Liver (tissue), 9 donors: ENCODE data around the gene INPP4B. TPM values are rescaled to one million over a fixed set of nuclear protein-coding genes. Genes with fewer than 3 reads are reported as not detected.

Source experiments
- DNase-seq: peaks from one replicate; pipeline ENCODE4 v3.0.0-alpha.2; 2017; ENCODE audit warnings: low spot score
- H3K27ac ChIP-seq, 2 donors: one replicate each; pipeline ENCODE4 v1.7.0; 2013; ENCODE audit warnings: inconsistent platforms in 2 of 2, low read length in 2 of 2, control low read depth in 1 of 2, low read depth in 1 of 2, mild to moderate bottlenecking in 1 of 2
- H3K27me3 ChIP-seq, 4 donors: one replicate each; pipeline versions ENCODE4 v1.6.1 to v1.7.0; 2013; ENCODE audit warnings: low read length in 3 of 4, inconsistent platforms in 1 of 4, mild to moderate bottlenecking in 1 of 4, moderate library complexity in 1 of 4; ENCODE audit not compliant: control insufficient read depth in 4 of 4, insufficient read depth in 4 of 4
- H3K36me3 ChIP-seq, 4 donors: one replicate each; pipeline versions ENCODE4 v1.6.1 to v1.7.0; 2013; ENCODE audit warnings: low read length in 3 of 4, mild to moderate bottlenecking in 3 of 4, low read depth in 1 of 4, moderate library complexity in 1 of 4; ENCODE audit not compliant: control insufficient read depth in 4 of 4, insufficient read depth in 3 of 4
- H3K4me1 ChIP-seq, 4 donors: one replicate each; pipeline versions ENCODE4 v1.6.1 to v1.7.0; 2013; ENCODE audit warnings: low read length in 3 of 4, mild to moderate bottlenecking in 3 of 4, moderate library complexity in 1 of 4; ENCODE audit not compliant: control insufficient read depth in 4 of 4, insufficient read depth in 4 of 4
- H3K4me3 ChIP-seq, 3 donors: one replicate each; pipeline versions ENCODE4 v1.6.1 to v1.7.0; 2013; ENCODE audit warnings: low read length in 3 of 3, control low read depth in 1 of 3, low read depth in 1 of 3, mild to moderate bottlenecking in 1 of 3
- H3K9ac ChIP-seq, 2 donors: one replicate each; pipeline ENCODE4 v1.7.0; 2013; ENCODE audit warnings: low read length in 2 of 2, mild to moderate bottlenecking in 2 of 2, moderate library complexity in 2 of 2, control low read depth in 1 of 2, low read depth in 1 of 2
- H3K9me3 ChIP-seq, 4 donors: one replicate each; pipeline versions ENCODE4 v1.6.1 to v1.7.0; 2013; ENCODE audit warnings: low read length in 3 of 4; ENCODE audit not compliant: control insufficient read depth in 4 of 4
- CTCF ChIP-seq: fragments of 150-350 bp; IDR thresholded peaks from 2 replicates; pipeline ENCODE4 v1.5.1; 2017; ENCODE audit warnings: improper control_type of control experiment, low read depth, low read length; ENCODE audit not compliant: missing input control
- EGR1 ChIP-seq, 2 donors: IDR thresholded peaks; 2 replicates each; pipeline ENCODE4 v1.6.1; 2016 to 2018; ENCODE audit warnings: antibody characterized with exemption in 2 of 2, low read depth in 2 of 2
- FOXA1 ChIP-seq: IDR thresholded peaks from 2 replicates; pipeline ENCODE4 v1.6.1; 2016; ENCODE audit warnings: antibody characterized with exemption
- FOXA2 ChIP-seq: IDR thresholded peaks from 2 replicates; pipeline ENCODE4 v1.6.1; 2016; ENCODE audit warnings: antibody characterized with exemption
- GABPA ChIP-seq, 2 donors: IDR thresholded peaks in 1 of 2; conservative IDR thresholded peaks in 1 of 2; 2 replicates each; pipeline ENCODE4 v1.6.1; 2016; ENCODE audit warnings: antibody characterized with exemption in 2 of 2, mild to moderate bottlenecking in 1 of 2, moderate library complexity in 1 of 2
- HNF4A ChIP-seq, 2 donors: conservative IDR thresholded peaks; 2 replicates each; pipeline ENCODE4 v1.6.1; 2016; ENCODE audit warnings: antibody characterized with exemption in 2 of 2, mild to moderate bottlenecking in 2 of 2
- HNF4G ChIP-seq: IDR thresholded peaks from 2 replicates; pipeline ENCODE4 v1.6.1; 2016; ENCODE audit warnings: antibody characterized with exemption
- JUND ChIP-seq, 2 donors: IDR thresholded peaks; 2 replicates each; pipeline ENCODE4 v1.6.1; 2016; ENCODE audit warnings: antibody characterized with exemption in 2 of 2
- MAX ChIP-seq: IDR thresholded peaks from 2 replicates; pipeline ENCODE4 v1.6.1; 2016; ENCODE audit warnings: antibody characterized with exemption
- NR2F2 ChIP-seq: IDR thresholded peaks from 2 replicates; pipeline ENCODE4 v1.6.1; 2016; ENCODE audit warnings: antibody characterized with exemption
- RAD21 ChIP-seq, 2 donors: IDR thresholded peaks; 2 replicates each; pipeline ENCODE4 v1.6.1; 2016; ENCODE audit warnings: antibody characterized with exemption in 2 of 2, mild to moderate bottlenecking in 2 of 2
- REST ChIP-seq: IDR thresholded peaks from 2 replicates; pipeline ENCODE4 v1.6.1; 2016; ENCODE audit warnings: antibody characterized with exemption, mild to moderate bottlenecking
- RXRA ChIP-seq, 2 donors: IDR thresholded peaks; 2 replicates each; pipeline ENCODE4 v1.6.1; 2017 to 2018; ENCODE audit warnings: antibody characterized with exemption in 2 of 2, mild to moderate bottlenecking in 1 of 2
- SP1 ChIP-seq: IDR thresholded peaks from 2 replicates; pipeline ENCODE4 v1.6.1; 2018; ENCODE audit warnings: antibody characterized with exemption, mild to moderate bottlenecking
- TAF1 ChIP-seq: conservative IDR thresholded peaks from 2 replicates; pipeline ENCODE4 v1.6.1; 2016; ENCODE audit warnings: antibody characterized with exemption, mild to moderate bottlenecking
- YY1 ChIP-seq: IDR thresholded peaks from 2 replicates; pipeline ENCODE4 v1.6.1; 2016; ENCODE audit warnings: antibody characterized with exemption, mild to moderate bottlenecking
- ZBTB33 ChIP-seq: IDR thresholded peaks from 2 replicates; pipeline ENCODE4 v1.6.1; 2016; ENCODE audit warnings: antibody characterized with exemption
- WGBS: extraction: QIAGEN DNeasy Blood & Tissue Kit; methylation state at CpG from one replicate; pipeline ENCODE4 v1.1.7; 2013; 5-methylcytosine and 5-hydroxymethylcytosine counted together
- polyA plus RNA-seq, 2 donors: library from polyadenylated mRNA; stranded (reverse) in 1 of 2; unstranded in 1 of 2; fragments of 200-250 nt in 1 of 2; fragments of >200 nt in 1 of 2; fragmentation: Nextera tagmentation in 1 of 2; extraction: Ambion mirVana in 1 of 2; gene quantifications; one replicate each; pipeline versions ENCODE4 v1.2.1 to v1.2.3, GENCODE V29; 2013 to 2015
- total RNA-seq, 2 donors: library from RNA; depleted of rRNA; stranded (reverse); fragments of >200 nt; gene quantifications; one replicate each; pipeline ENCODE4 v1.2.3, GENCODE V29; 2014
- TF ChIP-seq, protein P1 (sequence below): IDR thresholded peaks from 2 replicates; pipeline ENCODE4 v1.6.1; 2016; ENCODE audit warnings: antibody characterized with exemption
- donor health status: healthy.
- donor health status: healthy.
- donor health status: healthy.
- donor health status: healthy.
- donor health status: healthy.

The INPP4B gene
- total and polyA plus RNA-seq, 4 donors: 0.43 to 2.8 (median 1.6) TPM

- no peak overlapping the region for H3K4me3 ChIP-seq
- no peak for DNase-seq
- H3K9me3 ChIP-seq: no peaks in the 10 kb centered on the region
- whole genome bisulfite sequencing: 75% methylated on average over 2 of the region's 2 CpGs
- H3K27me3 ChIP-seq: peaks cover 0 to 9% (median under 1%) of the 10 kb centered on the region in 4 donors
- H3K4me1 ChIP-seq: no peaks in the 10 kb centered on the region
- H3K9ac ChIP-seq: no peak overlapping the region
- no peak overlapping the region for H3K27ac ChIP-seq
- TF ChIP-seq HNF4A (conservative IDR thresholded peaks at IDR 0.05) (no peak), MAX (no peak), REST (no peak), EGR1 (IDR thresholded peaks at IDR 0.05; ENCODE audit: low read depth in 2 of 2) (no peak), GABPA (IDR thresholded peaks at IDR 0.05 in 1 of 2, conservative IDR thresholded peaks at IDR 0.05 in 1 of 2) (no peak), FOXA2 (no peak), ZBTB33 (no peak), RAD21 (IDR thresholded peaks at IDR 0.05) (no peak), TAF1 (no peak), NR2F2 (no peak), JUND (IDR thresholded peaks at IDR 0.05) (no peak), SP1 (no peak), RXRA (IDR thresholded peaks at IDR 0.05) (no peak), HNF4G (no peak), CTCF (no peak), YY1 (no peak), FOXA1 (no peak)
- TF ChIP-seq, protein P1, sequence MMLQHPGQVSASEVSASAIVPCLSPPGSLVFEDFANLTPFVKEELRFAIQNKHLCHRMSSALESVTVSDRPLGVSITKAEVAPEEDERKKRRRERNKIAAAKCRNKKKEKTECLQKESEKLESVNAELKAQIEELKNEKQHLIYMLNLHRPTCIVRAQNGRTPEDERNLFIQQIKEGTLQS: no peak
- no peaks in the 10 kb centered on the region for H3K36me3 ChIP-seq
These were observed 10.5 kb upstream of the INPP4B start for GRCh38 chr4:142856576-142856975.
